Heart left ventricle (tissue), 16 donors: ENCODE results near the gene MXRA7. TPM values are rescaled to one million over a fixed set of nuclear protein-coding genes. Genes with fewer than 3 reads are reported as not detected.

Source experiments
- ATAC-seq, 4 donors: fragments of 200-7000 bp; cut with Tn5 transposase; one replicate each; pipeline ENCODE4 v1.9.1; 2020 to 2022; ENCODE audit warnings: moderate library complexity in 4 of 4, mild to moderate bottlenecking in 3 of 4, moderate number of reproducible peaks in 1 of 4
- DNase-seq, 5 donors: peaks; one replicate each; pipeline ENCODE4 v3.0.0-alpha.2; 2020
- H3K27ac ChIP-seq, 12 donors: fragments of 200-600 bp; sonication (generic) in 4 of 12; one replicate each; pipeline versions ENCODE4 v1.5.0 to v1.8.0; 2016 to 2022; ENCODE audit warnings: mild to moderate bottlenecking in 2 of 12
- H3K27me3 ChIP-seq, 9 donors: fragments of 200-600 bp; sonication (generic) in 2 of 9; one replicate each; pipeline versions ENCODE4 v1.5.1 to v1.8.0; 2016 to 2022; ENCODE audit warnings: mild to moderate bottlenecking in 3 of 9
- H3K36me3 ChIP-seq, 9 donors: fragments of 200-600 bp; sonication (generic) in 2 of 9; one replicate each; pipeline versions ENCODE4 v1.5.0 to v1.8.0; 2018 to 2022; ENCODE audit warnings: mild to moderate bottlenecking in 2 of 9
- H3K4me1 ChIP-seq, 12 donors: fragments of 200-600 bp; sonication (generic) in 4 of 12; one replicate each; pipeline versions ENCODE4 v1.5.0 to v1.8.0; 2016 to 2022; ENCODE audit warnings: mild to moderate bottlenecking in 3 of 12
- H3K4me3 ChIP-seq, 12 donors: fragments of 200-600 bp; sonication (generic) in 4 of 12; one replicate each; pipeline versions ENCODE4 v1.5.0 to v1.8.0; 2017 to 2022; ENCODE audit warnings: mild to moderate bottlenecking in 9 of 12, moderate library complexity in 4 of 12
- H3K9me3 ChIP-seq, 12 donors: fragments of 200-600 bp; sonication (generic) in 4 of 12; one replicate each; pipeline versions ENCODE4 v1.5.0 to v1.8.0; 2016 to 2022; ENCODE audit warnings: mild to moderate bottlenecking in 1 of 12
- POLR2A ChIP-seq, 2 donors: fragments of 450-650 bp; IDR thresholded peaks; one replicate each; pipeline ENCODE4 v1.6.1; 2017; ENCODE audit warnings: antibody characterized with exemption in 2 of 2, mild to moderate bottlenecking in 2 of 2, moderate library complexity in 2 of 2
- WGBS, 4 donors: extraction: QIAGEN DNeasy Blood & Tissue Kit in 2 of 4; methylation state at CpG; one replicate each; pipeline versions ENCODE4 v1.1.5 to v1.1.7; 2013 to 2018; 5-methylcytosine and 5-hydroxymethylcytosine counted together
- intact Hi-C, 10 donors: fragments of 100-400 bp; cut with DNase I; formaldehyde crosslinking; loops; one replicate each; pipeline versions ENCODE4 v1.11.1 to v1.14.2; 2022
- polyA plus RNA-seq, 2 donors: library from polyadenylated mRNA; stranded (reverse); fragments of 200-250 nt; gene quantifications; one replicate each; pipeline ENCODE4 v1.2.3, GENCODE V29; 2013
- total RNA-seq, 9 donors: library from RNA; depleted of rRNA in 2 of 9; stranded (reverse); fragments of >200 nt in 2 of 9; fragmentation: NEBNext Ultra II Directional in 3 of 9; extraction: Animal tissue kit (Norgen Biotek cat#: 25700) in 3 of 9; gene quantifications; one replicate each; pipeline versions ENCODE4 v1.1.0 to v1.2.4, GENCODE V29; 2016 to 2023
- TF ChIP-seq, protein P1 (sequence below), 12 donors: fragments of 200-600 bp; sonication (generic) in 4 of 12; IDR thresholded peaks; one replicate each; pipeline versions ENCODE4 v1.5.0 to v1.8.0; 2018 to 2022; ENCODE audit warnings: antibody characterized with exemption in 12 of 12, mild to moderate bottlenecking in 5 of 12
- donor health status: ischemic (EF 13 %, LVEDD 7.1; RV severe dilation, severe dysfunction).
- donor health status: healthy with polysubstance abuse.
- donor health status: DM: no; HTN: yes; CAD: no.
- donor health status: DM: no; HTN: no; CAD: no.
- donor health status: ischemic (EF 25% LVEDD 6.9; RV normal size, moderate dysfunction).
- donor health status: ischemic (EF 25% LVEDD 5.7; RV mildly dilated, moderate dysfunction).
- donor health status: healthy.
- donor health status: DM: yes; HTN: yes; CAD: no.
- donor health status: ischemic (EF 35%, LVEDD 5.7; RV mildly dilated, moderate dysfunction).
- donor health status: nonischemic (EF 11% LVEDD 7.7; RV severe dilation, severe dysfunction).
- donor health status: DM: yes; HTN: yes; CAD: no.
- donor health status: PGD.
- donor health status: ischemic (EF 29% LVEDD 5.4; RV normal size, mild dysfunction).
- donor health status: nonischemic (EF 23%, LVEDD 6.1; RV moderate dilation, normal function).

MXRA7 gene
- total and polyA plus RNA-seq, 11 donors: 240 to 539 (median 460) TPM

DNA sequence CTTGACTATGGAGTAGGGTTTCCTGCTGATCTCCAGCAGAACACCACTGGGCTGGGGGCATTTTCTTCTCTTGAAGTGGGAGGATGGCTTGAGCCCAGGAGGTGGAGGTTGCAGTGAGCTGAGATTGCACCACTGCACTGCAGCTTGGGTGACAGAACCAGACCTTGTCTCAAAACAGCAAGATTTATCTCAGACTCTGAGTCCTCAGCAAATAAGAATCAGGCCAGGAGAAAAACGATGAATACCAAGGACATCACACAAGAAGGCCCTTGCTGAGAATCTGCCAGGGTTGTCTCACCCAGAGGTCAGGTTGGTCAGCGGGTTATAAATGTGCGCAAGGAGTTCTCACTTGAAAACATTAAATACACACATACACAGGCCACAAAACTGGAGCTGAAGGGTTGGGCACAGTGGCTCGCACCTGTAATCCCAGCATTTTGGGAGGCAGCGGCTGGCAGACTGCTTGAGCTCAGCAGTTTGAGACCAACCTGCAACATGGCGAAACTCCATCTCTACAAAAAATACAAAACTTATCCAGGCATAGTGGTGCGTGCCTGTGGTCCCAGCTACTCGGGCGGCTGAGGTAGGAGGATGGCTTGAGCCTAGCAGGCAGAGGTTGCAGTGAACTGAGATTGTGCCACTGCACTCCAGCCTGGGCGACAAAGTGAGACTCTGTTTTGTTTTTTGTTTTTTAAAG lies 7.7 kb downstream of the MXRA7 start:
- no peak for TF ChIP-seq POLR2A (IDR thresholded peaks at IDR 0.05)
- TF ChIP-seq, protein P1, sequence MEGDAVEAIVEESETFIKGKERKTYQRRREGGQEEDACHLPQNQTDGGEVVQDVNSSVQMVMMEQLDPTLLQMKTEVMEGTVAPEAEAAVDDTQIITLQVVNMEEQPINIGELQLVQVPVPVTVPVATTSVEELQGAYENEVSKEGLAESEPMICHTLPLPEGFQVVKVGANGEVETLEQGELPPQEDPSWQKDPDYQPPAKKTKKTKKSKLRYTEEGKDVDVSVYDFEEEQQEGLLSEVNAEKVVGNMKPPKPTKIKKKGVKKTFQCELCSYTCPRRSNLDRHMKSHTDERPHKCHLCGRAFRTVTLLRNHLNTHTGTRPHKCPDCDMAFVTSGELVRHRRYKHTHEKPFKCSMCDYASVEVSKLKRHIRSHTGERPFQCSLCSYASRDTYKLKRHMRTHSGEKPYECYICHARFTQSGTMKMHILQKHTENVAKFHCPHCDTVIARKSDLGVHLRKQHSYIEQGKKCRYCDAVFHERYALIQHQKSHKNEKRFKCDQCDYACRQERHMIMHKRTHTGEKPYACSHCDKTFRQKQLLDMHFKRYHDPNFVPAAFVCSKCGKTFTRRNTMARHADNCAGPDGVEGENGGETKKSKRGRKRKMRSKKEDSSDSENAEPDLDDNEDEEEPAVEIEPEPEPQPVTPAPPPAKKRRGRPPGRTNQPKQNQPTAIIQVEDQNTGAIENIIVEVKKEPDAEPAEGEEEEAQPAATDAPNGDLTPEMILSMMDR (IDR thresholded peaks at IDR 0.05): no peak
- DNase-seq (peak in 1 of 5 donors; percentile 22), ATAC-seq (no peak)
- no peaks in the 10 kb centered on the region for H3K27me3 ChIP-seq
- no peak overlapping the region for H3K4me3 ChIP-seq
- WGBS, 4 donors: 83 to 87% (median 85%) methylated on average over 10 of the region's 10 CpGs
- peaks cover 0 to 6% (median 0%) of the 10 kb centered on the region in 9 donors for H3K36me3 ChIP-seq
- intact Hi-C loops: no loop called here
- H3K27ac ChIP-seq: peak overlapping the region in 10 of 12 donors; percentile 24 to 99 (median 92)
- no peaks in the 10 kb centered on the region for H3K9me3 ChIP-seq
- peaks cover 15 to 92% (median 67%) of the 10 kb centered on the region in 12 donors for H3K4me1 ChIP-seq

DNA sequence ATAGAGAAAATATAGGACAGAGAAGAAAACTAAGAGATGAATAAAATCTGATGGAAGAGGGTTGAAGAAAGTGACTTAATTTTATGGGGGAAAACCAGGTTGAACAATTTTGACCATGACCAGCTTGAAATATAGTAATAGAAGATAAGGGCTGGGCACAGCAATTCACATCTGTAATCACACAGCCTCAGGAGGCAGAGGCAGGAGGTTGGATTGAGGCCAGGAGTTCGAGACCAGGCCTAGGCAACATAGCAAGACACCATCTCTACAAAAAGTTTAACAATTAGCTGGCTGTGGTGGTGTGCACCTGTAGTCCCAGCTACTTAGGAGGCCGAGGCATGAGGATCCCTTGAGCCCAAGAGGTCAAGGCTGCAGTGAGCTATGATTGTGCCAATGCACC lies 8.7 kb downstream of the MXRA7 start:
- Histone ChIP-seq H3K27ac (peak overlapping the region; percentile 90 to 99 (median 96)), H3K27me3 (no peaks in the 10 kb centered on the region), H3K4me3 (peak overlapping the region in 3 of 12 donors; percentile 42 to 57 (median 54)), H3K9me3 (no peaks in the 10 kb centered on the region), H3K4me1 (peaks cover 23 to 92% (median 67%) of the 10 kb centered on the region in 12 donors), H3K36me3 (peaks cover 0 to 6% (median 0%) of the 10 kb centered on the region in 9 donors)
- intact Hi-C loops: no loop called here
- WGBS, 4 donors: 51 to 77% (median 63%) methylated on average over 2 of the region's 2 CpGs
- DNase-seq (peak in 1 of 5 donors; percentile 22), ATAC-seq (no peak)
- TF ChIP-seq POLR2A (IDR thresholded peaks at IDR 0.05): no peak
- TF ChIP-seq, protein P1 (IDR thresholded peaks at IDR 0.05): no peak

DNA sequence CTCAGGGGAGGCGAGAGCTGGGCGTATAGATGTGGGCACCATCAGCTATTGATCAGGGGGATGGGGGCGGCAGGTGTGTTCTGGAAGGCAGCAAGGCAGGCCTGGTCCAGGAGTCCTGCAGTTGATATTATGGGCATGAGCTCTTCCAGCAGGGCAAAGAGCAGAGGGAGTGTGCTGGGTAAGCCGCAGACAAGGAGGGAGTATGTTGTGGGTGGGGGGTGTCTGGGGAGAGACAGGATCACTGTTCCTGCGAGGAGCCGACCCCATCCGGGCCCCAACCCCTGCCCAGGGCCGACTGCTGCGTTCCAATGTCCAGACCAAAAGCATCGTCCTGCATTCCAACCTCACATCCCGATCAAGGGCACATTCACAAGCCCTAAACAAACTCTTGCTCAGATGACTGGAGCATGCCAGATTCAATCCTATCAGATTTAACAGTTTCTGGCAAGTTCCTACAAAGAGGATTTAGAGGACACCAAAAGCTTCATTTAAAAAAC lies 9.2 kb downstream of the MXRA7 start:
- peaks cover 27 to 92% (median 70%) of the 10 kb centered on the region in 12 donors for H3K4me1 ChIP-seq
- TF ChIP-seq, protein P1 (IDR thresholded peaks at IDR 0.05): no peak
- TF ChIP-seq POLR2A (IDR thresholded peaks at IDR 0.05): no peak
- no peaks in the 10 kb centered on the region for H3K27me3 ChIP-seq
- intact Hi-C loops: loop anchor here in 1 of 10 donors (1.0 kb wide), 1 partner anchor 8 kb away; no protein-coding TSS in a partner anchor
- DNase-seq (peak in 1 of 5 donors; percentile 28), ATAC-seq (peak in 2 of 4 donors; percentile 1)
- peak overlapping the region in 9 of 12 donors; percentile 22 to 57 (median 48) for H3K4me3 ChIP-seq
- WGBS, 4 donors: 37 to 49% (median 42%) methylated on average over 10 to 11 of the region's 11 CpGs
- H3K9me3 ChIP-seq: no peaks in the 10 kb centered on the region
- peaks cover 0 to 5% (median 0%) of the 10 kb centered on the region in 9 donors for H3K36me3 ChIP-seq
- peak overlapping the region; percentile 90 to 99 (median 96) for H3K27ac ChIP-seq
